Activated B cell treated with CpG ODN at 0.5 μM for 24 hours (primary cell): Measurements from ENCODE around the gene ZNF346. TPM values are rescaled to one million over a fixed set of nuclear protein-coding genes. Genes with fewer than 3 reads are reported as not detected.

Source experiments
- ATAC-seq: fragments of 200-7000 bp; cut with Tn5 transposase; one replicate; pipeline ENCODE4 v1.10.0; 2021; ENCODE audit warnings: low read depth, mild to moderate bottlenecking, moderate library complexity
- CTCF ChIA-PET: fragments of 350-600 bp; sonication (Branson Sonifier 250); formaldehyde crosslinking; loops from one replicate; lab custom pipeline; 2021; ENCODE audit warnings: antibody characterized with exemption; lab: Charles Lee
- POLR2A ChIA-PET: fragments of 350-600 bp; sonication (Branson Sonifier 250); formaldehyde crosslinking; loops from one replicate; lab custom pipeline; 2021; ENCODE audit warnings: antibody characterized with exemption; lab: Charles Lee
- DNase-seq: peaks from one replicate; pipeline ENCODE4 v3.0.0; 2022
- H3K27ac Mint-ChIP-seq: one replicate; pipeline ENCODE4 v1.8.0; 2020; ENCODE audit warnings: mixed read lengths
- H3K27me3 Mint-ChIP-seq: one replicate; pipeline ENCODE4 v1.8.0; 2021; ENCODE audit warnings: mixed read lengths
- H3K36me3 Mint-ChIP-seq: one replicate; pipeline ENCODE4 v1.8.0; 2021; ENCODE audit warnings: low read depth, mixed read lengths
- H3K4me1 Mint-ChIP-seq: one replicate; pipeline ENCODE4 v1.8.0; 2021; ENCODE audit warnings: mixed read lengths
- H3K4me3 Mint-ChIP-seq: one replicate; pipeline ENCODE4 v1.8.0; 2020; ENCODE audit warnings: mild to moderate bottlenecking, mixed read lengths
- H3K9me3 Mint-ChIP-seq: one replicate; pipeline ENCODE4 v1.8.0; 2020; ENCODE audit warnings: mixed read lengths
- CTCF ChIP-seq: fragments of 200-600 bp; IDR thresholded peaks from one replicate; pipeline ENCODE4 v1.8.0; 2022; ENCODE audit warnings: antibody characterized with exemption, mild to moderate bottlenecking
- intact Hi-C: fragments of 100-400 bp; cut with micrococcal nuclease; formaldehyde crosslinking; loops from one replicate; pipeline ENCODE4 v1.15.1; 2024
- total RNA-seq: library from RNA; stranded (reverse); gene quantifications from 2 replicates; pipeline ENCODE4 v1.2.3, GENCODE V29; 2022

Gene ZNF346
- total RNA-seq, 1 donor from 2014 or later, result 31.4 TPM

- ChIA-PET POLR2A (interaction anchor here (0.6 kb wide), 1 partner anchor 44 kb away, joined by 9 read pairs; no protein-coding TSS in a partner anchor), CTCF (no interaction called here)
Observed at GRCh38 chr5:177035976-177036375, 13.5 kb downstream of the ZNF346 start.

GRCh38 chr5:177036443-177036842, 13.9 kb downstream of the ZNF346 start:
- H3K4me1 Mint-ChIP-seq, result peaks cover 9% of the 10 kb centered on the region
- DNase-seq, result no peak
- H3K27me3 Mint-ChIP-seq, result no peaks in the 10 kb centered on the region
- POLR2A ChIA-PET, result interaction anchor here (0.6 kb wide), 1 partner anchor 22 kb away, joined by 3 read pairs; no protein-coding TSS in a partner anchor
- ATAC-seq, result no peak
- peaks cover 3% of the 10 kb centered on the region for H3K9me3 Mint-ChIP-seq
- intact Hi-C loops, result no loop called here
- H3K4me3 Mint-ChIP-seq, result no peak overlapping the region
- peaks cover 53% of the 10 kb centered on the region for H3K36me3 Mint-ChIP-seq
- CTCF ChIA-PET, result no interaction called here
- no peak for TF ChIP-seq CTCF
- H3K27ac Mint-ChIP-seq, result no peak overlapping the region

More at GRCh38 chr5:177035976-177036375, 13.5 kb downstream of the ZNF346 start:
- peaks cover 6% of the 10 kb centered on the region for H3K9me3 Mint-ChIP-seq
- H3K36me3 Mint-ChIP-seq, result peaks cover 51% of the 10 kb centered on the region
- peaks cover 9% of the 10 kb centered on the region for H3K4me1 Mint-ChIP-seq
- no peak for TF ChIP-seq CTCF
- H3K27ac Mint-ChIP-seq, result no peak overlapping the region
- H3K4me3 Mint-ChIP-seq, result no peak overlapping the region
- no peaks in the 10 kb centered on the region for H3K27me3 Mint-ChIP-seq
- ATAC-seq (no peak), DNase-seq (no peak)
- intact Hi-C loops, result no loop called here

- POLR2A ChIA-PET, result interaction anchor here (0.6 kb wide), 1 partner anchor 23 kb away, joined by 3 read pairs; no protein-coding TSS in a partner anchor
- no peak for ATAC-seq
- no peak for TF ChIP-seq CTCF
- Mint-ChIP-seq H3K27me3 (no peaks in the 10 kb centered on the region), H3K4me3 (no peak overlapping the region), H3K36me3 (peaks cover 53% of the 10 kb centered on the region), H3K4me1 (peaks cover 9% of the 10 kb centered on the region), H3K9me3 (no peaks in the 10 kb centered on the region), H3K27ac (no peak overlapping the region)
- CTCF ChIA-PET, result no interaction called here
- intact Hi-C loops, result no loop called here
- DNase-seq, result no peak
Observed at GRCh38 chr5:177036921-177037320, 14.4 kb downstream of the ZNF346 start.

GRCh38 chr5:177040814-177041420, 18.4 kb downstream of the ZNF346 start:
- H3K27ac Mint-ChIP-seq, result no peak overlapping the region
- intact Hi-C loops, result no loop called here
- ChIA-PET POLR2A (no interaction called here), CTCF (interaction anchor here (1.3 kb wide), 1 partner anchor 31 kb away, joined by 3 read pairs; no protein-coding TSS in a partner anchor)
- no peak overlapping the region for H3K4me3 Mint-ChIP-seq
- no peak for TF ChIP-seq CTCF
- no peak for DNase-seq
- peaks cover 60% of the 10 kb centered on the region for H3K36me3 Mint-ChIP-seq
- H3K27me3 Mint-ChIP-seq, result no peaks in the 10 kb centered on the region
- no peak for ATAC-seq
- H3K9me3 Mint-ChIP-seq, result no peaks in the 10 kb centered on the region
- H3K4me1 Mint-ChIP-seq, result peaks cover 7% of the 10 kb centered on the region

- H3K9me3 Mint-ChIP-seq, result no peaks in the 10 kb centered on the region
- no peak overlapping the region for H3K4me3 Mint-ChIP-seq
- DNase-seq (no peak), ATAC-seq (no peak)
- POLR2A ChIA-PET, result no interaction called here
- CTCF ChIA-PET, result interaction anchor here (1.3 kb wide), 1 partner anchor 30 kb away, joined by 3 read pairs; no protein-coding TSS in a partner anchor
- no peak overlapping the region for H3K27ac Mint-ChIP-seq
- H3K36me3 Mint-ChIP-seq, result peaks cover 57% of the 10 kb centered on the region
- H3K4me1 Mint-ChIP-seq, result no peaks in the 10 kb centered on the region
- TF ChIP-seq CTCF, result no peak
- H3K27me3 Mint-ChIP-seq, result no peaks in the 10 kb centered on the region
- intact Hi-C loops, result no loop called here
Observed at GRCh38 chr5:177041936-177042335, 19.4 kb downstream of the ZNF346 start.
